ENCODE data around the gene CNN3.

CNN3 gene

GRCh38 chr1:94926915-94927404 lies at the start of gene CNN3:
Gene CNN3 (minus strand): TSS chr1:94927110. CDS start chr1:94926894, 216 bp downstream.
- peak; percentile 73 to 85 for DNase-seq
- no peak for TF ChIP-seq GATA1 (IDR thresholded peaks at IDR 0.05; ENCODE audit: low read depth, low read length)
- TF ChIP-seq POLR2A (IDR thresholded peaks at IDR 0.05; ENCODE audit: low read length) = peak; percentile 67

- DNase-seq = no peak
- TF ChIP-seq POLR2A (IDR thresholded peaks at IDR 0.05; ENCODE audit: low read length) (no peak), GATA1 (IDR thresholded peaks at IDR 0.05; ENCODE audit: low read depth, low read length) (no peak)
Observed at GRCh38 chr1:94974824-94975223, 47.9 kb upstream of the CNN3 start.

- no peak for TF ChIP-seq POLR2A (IDR thresholded peaks at IDR 0.05; ENCODE audit: low read length)
- TF ChIP-seq GATA1 (IDR thresholded peaks at IDR 0.05; ENCODE audit: low read depth, low read length) = no peak
- DNase-seq = no peak
Observed at GRCh38 chr1:94974241-94974640, 47.3 kb upstream of the CNN3 start.

GRCh38 chr1:94973309-94973922 lies 46.5 kb upstream of the CNN3 start:
- TF ChIP-seq POLR2A (IDR thresholded peaks at IDR 0.05; ENCODE audit: low read length) (no peak), GATA1 (IDR thresholded peaks at IDR 0.05; ENCODE audit: low read depth, low read length) (no peak)
- DNase-seq = no peak

- no peak for DNase-seq
Observed at GRCh38 chr1:94971491-94971924, 44.6 kb upstream of the CNN3 start.

GRCh38 chr1:94970783-94971182 lies 43.9 kb upstream of the CNN3 start:
- no peak for DNase-seq

More at GRCh38 chr1:94971491-94971924, 44.6 kb upstream of the CNN3 start:
- TF ChIP-seq GATA1 (IDR thresholded peaks at IDR 0.05; ENCODE audit: low read depth, low read length) (no peak), POLR2A (IDR thresholded peaks at IDR 0.05; ENCODE audit: low read length) (no peak)

GRCh38 chr1:94969137-94969536 lies 42.2 kb upstream of the CNN3 start:
- no peak for TF ChIP-seq POLR2A (IDR thresholded peaks at IDR 0.05; ENCODE audit: low read length)
- TF ChIP-seq GATA1 (IDR thresholded peaks at IDR 0.05; ENCODE audit: low read depth, low read length) = no peak
- no peak for DNase-seq

More at GRCh38 chr1:94970783-94971182, 43.9 kb upstream of the CNN3 start:
- TF ChIP-seq GATA1 (IDR thresholded peaks at IDR 0.05; ENCODE audit: low read depth, low read length) (no peak), POLR2A (IDR thresholded peaks at IDR 0.05; ENCODE audit: low read length) (no peak)

- DNase-seq = no peak
- TF ChIP-seq POLR2A (IDR thresholded peaks at IDR 0.05; ENCODE audit: low read length) (no peak), GATA1 (IDR thresholded peaks at IDR 0.05; ENCODE audit: low read depth, low read length) (no peak)
Observed at GRCh38 chr1:94966033-94966432, 39.1 kb upstream of the CNN3 start.

GRCh38 chr1:94963864-94964263 lies 37.0 kb upstream of the CNN3 start:
- no peak for DNase-seq
- TF ChIP-seq GATA1 (IDR thresholded peaks at IDR 0.05; ENCODE audit: low read depth, low read length) = no peak
- no peak for TF ChIP-seq POLR2A (IDR thresholded peaks at IDR 0.05; ENCODE audit: low read length)

GRCh38 chr1:94962409-94963265 lies 35.7 kb upstream of the CNN3 start:
- peak; percentile 20 to 27 for DNase-seq
- no peak for TF ChIP-seq GATA1 (IDR thresholded peaks at IDR 0.05; ENCODE audit: low read depth, low read length)
- no peak for TF ChIP-seq POLR2A (IDR thresholded peaks at IDR 0.05; ENCODE audit: low read length)

GRCh38 chr1:94961988-94962387 lies 35.1 kb upstream of the CNN3 start:
- TF ChIP-seq GATA1 (IDR thresholded peaks at IDR 0.05; ENCODE audit: low read depth, low read length) = no peak
- no peak for TF ChIP-seq POLR2A (IDR thresholded peaks at IDR 0.05; ENCODE audit: low read length)
- no peak for DNase-seq

GRCh38 chr1:94961582-94961981 lies 34.7 kb upstream of the CNN3 start:
- no peak for DNase-seq
- no peak for TF ChIP-seq GATA1 (IDR thresholded peaks at IDR 0.05; ENCODE audit: low read depth, low read length)
- TF ChIP-seq POLR2A (IDR thresholded peaks at IDR 0.05; ENCODE audit: low read length) = no peak

GRCh38 chr1:94958081-94958480 lies 31.2 kb upstream of the CNN3 start:
- no peak for DNase-seq
- TF ChIP-seq GATA1 (IDR thresholded peaks at IDR 0.05; ENCODE audit: low read depth, low read length) (no peak), POLR2A (IDR thresholded peaks at IDR 0.05; ENCODE audit: low read length) (no peak)

Data from erythroblast (primary cell).